ENCODE measurements around the gene HBE1.

The HBE1 gene

DNA sequence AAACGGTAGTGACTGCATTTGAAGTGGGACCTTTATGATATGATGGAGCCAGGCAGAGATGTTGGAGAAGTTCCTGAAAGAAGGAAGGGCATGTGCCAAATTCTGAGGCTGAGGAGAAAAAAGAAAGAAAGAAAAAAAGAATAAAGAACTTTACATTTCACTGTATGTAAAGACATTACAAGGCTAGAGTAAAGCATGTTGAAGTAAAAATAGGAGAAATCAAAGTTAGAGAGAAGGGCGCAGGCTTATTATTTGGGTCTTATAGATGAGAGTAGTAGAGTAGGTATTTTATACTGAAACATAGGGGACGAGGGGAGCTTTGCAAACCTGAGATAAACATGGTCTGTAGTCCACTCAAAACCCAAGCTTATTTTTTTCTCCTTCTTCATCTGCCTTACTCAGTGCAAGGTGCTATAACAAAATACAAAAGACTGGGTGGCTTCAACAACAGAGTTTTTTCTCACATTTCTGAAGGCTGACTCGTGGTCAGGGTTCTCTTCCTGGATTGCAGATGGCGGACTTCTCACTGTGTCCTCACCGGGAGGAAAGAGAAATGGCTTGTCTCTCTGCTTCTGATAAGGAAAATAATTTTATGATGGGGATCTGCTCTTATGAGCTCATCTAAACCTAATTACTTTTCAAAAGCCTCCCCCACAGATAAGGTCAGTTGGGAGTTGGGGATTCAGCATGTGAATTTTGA lies 22.8 kb downstream of the HBE1 start:
- Histone ChIP-seq H2BK120ac (ENCODE audit: low read depth, low read length) (no peak overlapping the region), H3K18ac (ENCODE audit: low read depth in 1 of 2, low read length in 2 of 2) (no peak overlapping the region), H3K9ac (ENCODE audit: low read length) (no peak overlapping the region), H3K36me3 (ENCODE audit: control insufficient read depth in 1 of 2, insufficient read depth in 2 of 2, low read depth in 1 of 2, low read length in 2 of 2) (no peaks in the 10 kb centered on the region), H3K23ac (ENCODE audit: low read length in 2 of 2) (no peak overlapping the region), H4K8ac (ENCODE audit: low read length) (no peak overlapping the region), H2AFZ (ENCODE audit: low read depth, low read length) (no peak overlapping the region), H2BK5ac (ENCODE audit: low read depth, low read length, poor library complexity, severe bottlenecking) (no peak overlapping the region), H3K4ac (ENCODE audit: low read depth in 1 of 2, low read length in 2 of 2) (no peak overlapping the region), H3K27me3 (ENCODE audit: control insufficient read depth in 1 of 2, insufficient read depth in 1 of 2, low read length in 2 of 2) (no peaks in the 10 kb centered on the region), H3K4me1 (ENCODE audit: control insufficient read depth, insufficient read depth, low read depth, low read length) (no peaks in the 10 kb centered on the region), H3K4me3 (ENCODE audit: insufficient read depth in 1 of 2, low read depth in 1 of 2, low read length in 2 of 2) (no peak overlapping the region), H3K9me3 (ENCODE audit: control insufficient read depth, low read length) (no peaks in the 10 kb centered on the region), H3K27ac (ENCODE audit: low read length, poor library complexity, severe bottlenecking) (no peak overlapping the region), H4K91ac (ENCODE audit: low read length) (no peak overlapping the region), H3K14ac (ENCODE audit: low read length in 2 of 2) (no peak overlapping the region), H2BK12ac (ENCODE audit: low read length in 2 of 2) (no peak overlapping the region), H3K4me2 (ENCODE audit: low read length, poor library complexity, severe bottlenecking) (no peak overlapping the region), H2AK5ac (ENCODE audit: low read length, severe bottlenecking) (no peak overlapping the region), H3K79me1 (replicated peaks; ENCODE audit: low read length, poor library complexity, severe bottlenecking) (no peaks in the 10 kb centered on the region), H2BK15ac (ENCODE audit: low read depth, poor library complexity, severe bottlenecking) (no peak overlapping the region)
- no peak for DNase-seq
- 72% methylated on average over 4 of the region's 6 CpGs for WGBS

DNA sequence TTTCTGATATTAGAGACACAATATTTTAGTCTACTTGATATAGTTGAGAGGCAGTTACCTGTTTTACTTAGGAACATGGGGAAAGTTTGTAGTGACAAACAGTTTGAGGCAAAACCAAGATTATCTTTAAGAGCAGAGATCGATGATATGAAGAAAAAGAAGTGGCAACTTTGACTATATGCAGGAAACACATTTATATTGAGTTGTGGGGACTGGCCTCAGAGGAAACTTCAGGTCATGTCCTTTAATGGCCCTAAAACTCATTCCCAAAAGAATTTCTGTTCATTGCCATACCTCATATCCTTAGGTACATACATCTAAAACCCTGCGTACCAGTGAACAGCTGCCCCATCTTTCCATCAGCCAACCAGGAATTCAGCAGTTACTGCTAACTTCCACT lies 24.6 kb downstream of the HBE1 start:
- 91% methylated on average over 2 of the region's 2 CpGs for WGBS
- Histone ChIP-seq H3K36me3 (ENCODE audit: control insufficient read depth in 1 of 2, insufficient read depth in 2 of 2, low read depth in 1 of 2, low read length in 2 of 2) (no peaks in the 10 kb centered on the region), H3K18ac (ENCODE audit: low read depth in 1 of 2, low read length in 2 of 2) (no peak overlapping the region)

DNA sequence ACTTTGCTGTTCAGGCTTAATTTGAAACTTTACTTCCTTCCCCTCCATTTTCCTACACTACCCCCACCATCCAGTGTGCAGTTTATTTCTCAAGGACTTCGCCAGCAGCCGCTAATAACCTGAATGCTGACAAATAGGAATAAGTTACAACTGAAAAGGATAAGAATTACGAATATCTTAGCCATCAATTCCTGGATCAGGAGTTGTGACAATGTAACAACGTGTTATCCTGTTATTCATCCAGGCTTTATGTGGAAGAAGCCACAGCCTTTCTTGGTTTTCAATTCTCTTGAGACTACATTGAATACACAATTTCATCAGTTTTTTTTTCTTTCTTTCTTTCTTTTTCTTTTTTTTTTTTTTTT lies 25.9 kb downstream of the HBE1 start:
- H4K91ac ChIP-seq (ENCODE audit: low read length), result no peak overlapping the region
- H3K27ac ChIP-seq (ENCODE audit: low read length, poor library complexity, severe bottlenecking), result no peak overlapping the region
- H3K36me3 ChIP-seq (ENCODE audit: control insufficient read depth in 1 of 2, insufficient read depth in 2 of 2, low read depth in 1 of 2, low read length in 2 of 2), result no peaks in the 10 kb centered on the region
- H3K18ac ChIP-seq (ENCODE audit: low read depth in 1 of 2, low read length in 2 of 2), result no peak overlapping the region
- H4K8ac ChIP-seq (ENCODE audit: low read length), result no peak overlapping the region
- H2BK12ac ChIP-seq (ENCODE audit: low read length in 2 of 2), result no peak overlapping the region
- H2BK120ac ChIP-seq (ENCODE audit: low read depth, low read length), result no peak overlapping the region
- H3K4me1 ChIP-seq (ENCODE audit: control insufficient read depth, insufficient read depth, low read depth, low read length), result no peaks in the 10 kb centered on the region
- WGBS, result 95% methylated on average over 4 of the region's 4 CpGs
- H3K27me3 ChIP-seq (ENCODE audit: control insufficient read depth in 1 of 2, insufficient read depth in 1 of 2, low read length in 2 of 2), result no peaks in the 10 kb centered on the region
- no peak for DNase-seq
- H2AK5ac ChIP-seq (ENCODE audit: low read length, severe bottlenecking), result no peak overlapping the region
- H3K4ac ChIP-seq (ENCODE audit: low read depth in 1 of 2, low read length in 2 of 2), result no peak overlapping the region
- no peak overlapping the region for H2BK15ac ChIP-seq (ENCODE audit: low read depth, poor library complexity, severe bottlenecking)
- no peak overlapping the region for H3K14ac ChIP-seq (ENCODE audit: low read length in 2 of 2)
- H3K79me1 ChIP-seq (replicated peaks; ENCODE audit: low read length, poor library complexity, severe bottlenecking), result no peaks in the 10 kb centered on the region
- H3K23ac ChIP-seq (ENCODE audit: low read length in 2 of 2), result no peak overlapping the region
- no peak overlapping the region for H2BK5ac ChIP-seq (ENCODE audit: low read depth, low read length, poor library complexity, severe bottlenecking)
- H3K4me3 ChIP-seq (ENCODE audit: insufficient read depth in 1 of 2, low read depth in 1 of 2, low read length in 2 of 2), result no peak overlapping the region
- H3K9ac ChIP-seq (ENCODE audit: low read length), result no peak overlapping the region
- no peak overlapping the region for H3K4me2 ChIP-seq (ENCODE audit: low read length, poor library complexity, severe bottlenecking)
- H3K9me3 ChIP-seq (ENCODE audit: control insufficient read depth, low read length), result no peaks in the 10 kb centered on the region
- H2AFZ ChIP-seq (ENCODE audit: low read depth, low read length), result no peak overlapping the region

More for the DNA sequence above, 24.6 kb downstream of the HBE1 start:
- no peak overlapping the region for H3K4me3 ChIP-seq (ENCODE audit: insufficient read depth in 1 of 2, low read depth in 1 of 2, low read length in 2 of 2)
- H2AFZ ChIP-seq (ENCODE audit: low read depth, low read length), result no peak overlapping the region
- no peaks in the 10 kb centered on the region for H3K9me3 ChIP-seq (ENCODE audit: control insufficient read depth, low read length)
- H2BK15ac ChIP-seq (ENCODE audit: low read depth, poor library complexity, severe bottlenecking), result no peak overlapping the region
- H3K23ac ChIP-seq (ENCODE audit: low read length in 2 of 2), result no peak overlapping the region
- H2BK120ac ChIP-seq (ENCODE audit: low read depth, low read length), result no peak overlapping the region
- DNase-seq, result no peak
- no peak overlapping the region for H2AK5ac ChIP-seq (ENCODE audit: low read length, severe bottlenecking)
- no peak overlapping the region for H3K4me2 ChIP-seq (ENCODE audit: low read length, poor library complexity, severe bottlenecking)
- no peak overlapping the region for H4K8ac ChIP-seq (ENCODE audit: low read length)
- no peak overlapping the region for H3K27ac ChIP-seq (ENCODE audit: low read length, poor library complexity, severe bottlenecking)
- H3K9ac ChIP-seq (ENCODE audit: low read length), result no peak overlapping the region
- H3K4me1 ChIP-seq (ENCODE audit: control insufficient read depth, insufficient read depth, low read depth, low read length), result no peaks in the 10 kb centered on the region
- H3K27me3 ChIP-seq (ENCODE audit: control insufficient read depth in 1 of 2, insufficient read depth in 1 of 2, low read length in 2 of 2), result no peaks in the 10 kb centered on the region
- no peak overlapping the region for H2BK12ac ChIP-seq (ENCODE audit: low read length in 2 of 2)
- H3K14ac ChIP-seq (ENCODE audit: low read length in 2 of 2), result no peak overlapping the region
- no peak overlapping the region for H4K91ac ChIP-seq (ENCODE audit: low read length)
- H2BK5ac ChIP-seq (ENCODE audit: low read depth, low read length, poor library complexity, severe bottlenecking), result no peak overlapping the region
- no peak overlapping the region for H3K4ac ChIP-seq (ENCODE audit: low read depth in 1 of 2, low read length in 2 of 2)
- no peaks in the 10 kb centered on the region for H3K79me1 ChIP-seq (replicated peaks; ENCODE audit: low read length, poor library complexity, severe bottlenecking)

DNA sequence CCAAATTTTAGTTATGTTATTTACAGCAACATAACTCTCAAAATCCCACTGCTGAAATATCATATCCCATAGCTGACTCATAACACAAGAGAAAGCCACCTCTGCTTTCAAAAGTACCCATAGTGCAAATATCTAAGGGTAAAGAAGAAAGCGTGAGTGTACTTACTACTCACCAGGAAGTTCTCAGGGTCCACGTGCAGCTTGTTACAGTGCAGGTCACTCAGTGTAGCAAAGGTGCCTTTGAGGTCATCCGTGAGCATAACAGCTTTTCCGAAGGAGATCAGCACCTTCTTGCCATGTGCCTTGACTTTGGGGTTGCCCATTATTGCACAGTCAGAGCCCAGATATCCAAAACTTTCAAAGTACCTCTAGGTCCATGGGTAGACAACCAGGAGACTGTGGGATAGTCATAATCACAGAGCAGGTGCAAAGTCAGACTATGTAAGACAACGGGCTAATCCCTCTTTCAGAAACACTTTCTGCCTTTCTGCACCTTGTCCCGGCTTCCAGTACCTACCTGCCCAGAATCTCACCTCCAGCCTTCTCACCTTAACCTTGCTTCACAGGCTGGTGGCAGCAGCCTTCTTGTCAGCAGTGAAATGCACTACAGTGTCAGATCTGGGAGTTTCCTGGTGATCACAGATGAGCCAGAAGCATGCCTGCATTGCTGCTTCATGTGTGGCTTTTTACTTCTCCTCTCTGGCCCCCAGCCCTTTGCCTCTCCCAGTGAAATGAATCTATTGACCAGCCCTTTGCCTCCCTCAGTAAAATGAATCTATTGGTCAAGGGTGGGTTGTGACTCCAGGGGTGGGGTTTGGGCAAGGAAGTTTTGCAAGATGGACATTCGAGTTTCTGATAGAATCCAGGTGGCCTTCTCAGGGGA lies 26.6 kb downstream of the HBE1 start:
- Histone ChIP-seq H3K4me3 (ENCODE audit: insufficient read depth in 1 of 2, low read depth in 1 of 2, low read length in 2 of 2) (no peak overlapping the region), H3K4ac (ENCODE audit: low read depth in 1 of 2, low read length in 2 of 2) (no peak overlapping the region), H3K14ac (ENCODE audit: low read length in 2 of 2) (no peak overlapping the region), H3K79me1 (replicated peaks; ENCODE audit: low read length, poor library complexity, severe bottlenecking) (no peaks in the 10 kb centered on the region), H3K23ac (ENCODE audit: low read length in 2 of 2) (no peak overlapping the region), H3K4me1 (ENCODE audit: control insufficient read depth, insufficient read depth, low read depth, low read length) (no peaks in the 10 kb centered on the region), H2BK120ac (ENCODE audit: low read depth, low read length) (no peak overlapping the region), H2BK12ac (ENCODE audit: low read length in 2 of 2) (no peak overlapping the region), H3K27ac (ENCODE audit: low read length, poor library complexity, severe bottlenecking) (no peak overlapping the region), H3K9me3 (ENCODE audit: control insufficient read depth, low read length) (no peaks in the 10 kb centered on the region), H2AFZ (ENCODE audit: low read depth, low read length) (no peak overlapping the region), H3K27me3 (ENCODE audit: control insufficient read depth in 1 of 2, insufficient read depth in 1 of 2, low read length in 2 of 2) (no peaks in the 10 kb centered on the region), H3K9ac (ENCODE audit: low read length) (no peak overlapping the region), H4K8ac (ENCODE audit: low read length) (no peak overlapping the region), H3K4me2 (ENCODE audit: low read length, poor library complexity, severe bottlenecking) (no peak overlapping the region), H3K36me3 (ENCODE audit: control insufficient read depth in 1 of 2, insufficient read depth in 2 of 2, low read depth in 1 of 2, low read length in 2 of 2) (no peaks in the 10 kb centered on the region), H2BK5ac (ENCODE audit: low read depth, low read length, poor library complexity, severe bottlenecking) (no peak overlapping the region), H2BK15ac (ENCODE audit: low read depth, poor library complexity, severe bottlenecking) (no peak overlapping the region), H3K18ac (ENCODE audit: low read depth in 1 of 2, low read length in 2 of 2) (no peak overlapping the region), H4K91ac (ENCODE audit: low read length) (no peak overlapping the region), H2AK5ac (ENCODE audit: low read length, severe bottlenecking) (no peak overlapping the region)
- DNase-seq, result no peak
- 92% methylated on average over 6 of the region's 7 CpGs for WGBS
